Endothelial cell of umbilical vein (primary cell): ENCODE measurements around the gene POLR2F.

Experiments used
- CTCF ChIP-seq, 2 donors: IDR thresholded peaks; 1 replicate in 1 of 2; 2 replicates in 1 of 2; pipeline ENCODE4 v1.5.1; 2011; ENCODE audit warnings: low read length in 2 of 2, mild to moderate bottlenecking in 2 of 2, moderate library complexity in 2 of 2, control low read depth in 1 of 2, inconsistent platforms in 1 of 2, low read depth in 1 of 2; ENCODE audit not compliant: insufficient read depth in 1 of 2; ENCODE audit errors: extremely low read depth in 1 of 2
- EZH2 ChIP-seq: IDR thresholded peaks from 2 replicates; pipeline ENCODE4 v1.6.1; 2012; ENCODE audit warnings: borderline replicate concordance, low read depth, mild to moderate bottlenecking, moderate library complexity, low read length, inconsistent platforms; ENCODE audit not compliant: severe bottlenecking
- FOS ChIP-seq: IDR thresholded peaks from 2 replicates; pipeline ENCODE4 v1.6.1; 2011; ENCODE audit warnings: mild to moderate bottlenecking, low read length, moderate library complexity, borderline replicate concordance; ENCODE audit not compliant: insufficient read depth
- POLR2AphosphoS5 ChIP-seq: IDR thresholded peaks from 2 replicates; pipeline ENCODE4 v1.6.1; 2012; ENCODE audit warnings: low read depth, mild to moderate bottlenecking, control low read depth, low read length, moderate library complexity; ENCODE audit not compliant: insufficient read depth

GRCh38 chr22:37985050-37985585, 31.6 kb downstream of the POLR2F start:
- TF ChIP-seq FOS (no peak), CTCF (IDR thresholded peaks at IDR 0.05; ENCODE audit: extremely low read depth in 1 of 2, insufficient read depth in 1 of 2, low read depth in 1 of 2, low read length in 2 of 2) (no peak), EZH2 (no peak), POLR2AphosphoS5 (no peak)
